ENCODE results near the gene THSD4.

The THSD4 gene

GRCh38 chr15:71489570-71489969, 374.3 kb downstream of the THSD4 start:
- no peak for TF ChIP-seq EZH2 (IDR thresholded peaks at IDR 0.05)
- TF ChIP-seq POLR2AphosphoS5 (IDR thresholded peaks at IDR 0.05; ENCODE audit: borderline replicate concordance, low read depth, low read length) = no peak
- TF ChIP-seq FOXP2 (optimal IDR thresholded peaks at IDR 0.05; ENCODE audit: control extremely low read depth, extremely low read length, insufficient read depth) = no peak
- no peaks in the 10 kb centered on the region for H3K36me3 ChIP-seq (ENCODE audit: insufficient read depth, low read length)

DNA sequence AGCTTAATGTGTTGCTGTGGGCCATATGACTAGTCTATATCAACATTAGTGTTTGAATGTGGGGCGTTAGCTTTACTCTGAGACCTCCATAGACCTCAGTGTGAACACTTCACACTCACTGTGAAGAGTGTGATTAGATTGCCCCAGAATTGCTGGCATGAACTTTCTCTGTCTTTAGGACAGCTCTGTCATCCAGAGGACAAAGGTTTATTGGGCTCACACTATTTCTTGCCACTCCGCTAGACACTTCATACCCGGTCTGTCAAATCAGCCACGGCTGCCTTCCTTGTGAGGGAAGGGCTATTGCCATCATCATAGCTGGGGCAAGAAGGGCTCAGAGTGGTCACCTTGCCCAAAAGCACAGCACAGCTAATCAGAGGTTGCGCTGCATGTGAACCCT, 378.3 kb downstream of the THSD4 start:
- no peak overlapping the region for H3K27ac ChIP-seq
- no peak overlapping the region for H3K4me3 ChIP-seq
- DNase-seq (ENCODE audit: low read depth, low spot score) = no peak
- TF ChIP-seq FOXP2 (optimal IDR thresholded peaks at IDR 0.05; ENCODE audit: control extremely low read depth, extremely low read length, insufficient read depth) (no peak), EZH2 (IDR thresholded peaks at IDR 0.05) (no peak), POLR2AphosphoS5 (IDR thresholded peaks at IDR 0.05; ENCODE audit: borderline replicate concordance, low read depth, low read length) (no peak)
- no peak overlapping the region for H3K9ac ChIP-seq (ENCODE audit: insufficient read length)
- H3K36me3 ChIP-seq (ENCODE audit: insufficient read depth, low read length) = no peaks in the 10 kb centered on the region
- no peaks in the 10 kb centered on the region for H3K9me3 ChIP-seq (ENCODE audit: low read depth, low read length)

More at GRCh38 chr15:71489570-71489969, 374.3 kb downstream of the THSD4 start:
- Histone ChIP-seq H3K9me3 (ENCODE audit: low read depth, low read length) (no peaks in the 10 kb centered on the region), H3K9ac (ENCODE audit: insufficient read length) (no peak overlapping the region), H3K4me3 (no peak overlapping the region), H3K27ac (no peak overlapping the region)
- no peak for DNase-seq (ENCODE audit: low read depth, low spot score)

- TF ChIP-seq EZH2 (IDR thresholded peaks at IDR 0.05) (no peak), POLR2AphosphoS5 (IDR thresholded peaks at IDR 0.05; ENCODE audit: borderline replicate concordance, low read depth, low read length) (no peak), FOXP2 (optimal IDR thresholded peaks at IDR 0.05; ENCODE audit: control extremely low read depth, extremely low read length, insufficient read depth) (no peak)
- H3K27ac ChIP-seq = no peak overlapping the region
- DNase-seq (ENCODE audit: low read depth, low spot score) = no peak
- no peak overlapping the region for H3K9ac ChIP-seq (ENCODE audit: insufficient read length)
- H3K4me3 ChIP-seq = no peak overlapping the region
- no peaks in the 10 kb centered on the region for H3K36me3 ChIP-seq (ENCODE audit: insufficient read depth, low read length)
- H3K9me3 ChIP-seq (ENCODE audit: low read depth, low read length) = no peaks in the 10 kb centered on the region
Measured at GRCh38 chr15:71494563-71495397, 379.5 kb downstream of the THSD4 start.

GRCh38 chr15:71495398-71495780, 380.1 kb downstream of the THSD4 start:
- Histone ChIP-seq H3K9me3 (ENCODE audit: low read depth, low read length) (no peaks in the 10 kb centered on the region), H3K4me3 (no peak overlapping the region), H3K36me3 (ENCODE audit: insufficient read depth, low read length) (no peaks in the 10 kb centered on the region), H3K9ac (ENCODE audit: insufficient read length) (no peak overlapping the region), H3K27ac (no peak overlapping the region)
- no peak for DNase-seq (ENCODE audit: low read depth, low spot score)
- TF ChIP-seq FOXP2 (optimal IDR thresholded peaks at IDR 0.05; ENCODE audit: control extremely low read depth, extremely low read length, insufficient read depth) (no peak), EZH2 (IDR thresholded peaks at IDR 0.05) (no peak), POLR2AphosphoS5 (IDR thresholded peaks at IDR 0.05; ENCODE audit: borderline replicate concordance, low read depth, low read length) (no peak)

GRCh38 chr15:71496336-71496955, 381.2 kb downstream of the THSD4 start:
- Histone ChIP-seq H3K27ac (no peak overlapping the region), H3K9me3 (ENCODE audit: low read depth, low read length) (no peaks in the 10 kb centered on the region), H3K9ac (ENCODE audit: insufficient read length) (no peak overlapping the region), H3K4me3 (no peak overlapping the region), H3K36me3 (ENCODE audit: insufficient read depth, low read length) (no peaks in the 10 kb centered on the region)
- DNase-seq (ENCODE audit: low read depth, low spot score) = no peak
- TF ChIP-seq EZH2 (IDR thresholded peaks at IDR 0.05) (no peak), FOXP2 (optimal IDR thresholded peaks at IDR 0.05; ENCODE audit: control extremely low read depth, extremely low read length, insufficient read depth) (no peak), POLR2AphosphoS5 (IDR thresholded peaks at IDR 0.05; ENCODE audit: borderline replicate concordance, low read depth, low read length) (no peak)

- DNase-seq (ENCODE audit: low read depth, low spot score) = no peak
- H3K9ac ChIP-seq (ENCODE audit: insufficient read length) = no peak overlapping the region
- H3K4me3 ChIP-seq = no peak overlapping the region
- H3K27ac ChIP-seq = no peak overlapping the region
- H3K36me3 ChIP-seq (ENCODE audit: insufficient read depth, low read length) = no peaks in the 10 kb centered on the region
- no peaks in the 10 kb centered on the region for H3K9me3 ChIP-seq (ENCODE audit: low read depth, low read length)
- no peak for TF ChIP-seq FOXP2 (optimal IDR thresholded peaks at IDR 0.05; ENCODE audit: control extremely low read depth, extremely low read length, insufficient read depth)
- no peak for TF ChIP-seq POLR2AphosphoS5 (IDR thresholded peaks at IDR 0.05; ENCODE audit: borderline replicate concordance, low read depth, low read length)
- no peak for TF ChIP-seq EZH2 (IDR thresholded peaks at IDR 0.05)
Measured at GRCh38 chr15:71501344-71502076, 386.2 kb downstream of the THSD4 start.

DNA sequence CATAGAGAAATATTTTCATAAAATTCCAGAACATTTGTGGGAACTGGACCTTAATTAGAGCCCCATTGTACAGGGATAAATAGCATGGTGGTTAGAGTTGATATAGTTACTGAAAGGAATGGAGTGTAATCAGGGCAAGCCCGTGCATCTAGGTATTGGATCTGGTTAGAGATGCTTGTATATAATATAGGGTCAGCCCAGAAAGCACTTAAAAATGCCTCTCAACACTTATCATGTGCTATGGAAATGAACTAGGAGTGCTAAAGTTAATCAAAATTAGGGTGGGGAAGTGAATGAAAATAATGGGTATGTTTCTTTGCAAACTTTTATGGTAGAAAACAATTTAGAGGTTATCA, 386.8 kb downstream of the THSD4 start:
- Histone ChIP-seq H3K36me3 (ENCODE audit: insufficient read depth, low read length) (no peaks in the 10 kb centered on the region), H3K9ac (ENCODE audit: insufficient read length) (no peak overlapping the region), H3K9me3 (ENCODE audit: low read depth, low read length) (no peaks in the 10 kb centered on the region), H3K27ac (no peak overlapping the region), H3K4me3 (no peak overlapping the region)
- no peak for DNase-seq (ENCODE audit: low read depth, low spot score)
- no peak for TF ChIP-seq EZH2 (IDR thresholded peaks at IDR 0.05)
- no peak for TF ChIP-seq POLR2AphosphoS5 (IDR thresholded peaks at IDR 0.05; ENCODE audit: borderline replicate concordance, low read depth, low read length)
- no peak for TF ChIP-seq FOXP2 (optimal IDR thresholded peaks at IDR 0.05; ENCODE audit: control extremely low read depth, extremely low read length, insufficient read depth)

GRCh38 chr15:71505962-71506361, 390.7 kb downstream of the THSD4 start:
- Histone ChIP-seq H3K9ac (ENCODE audit: insufficient read length) (no peak overlapping the region), H3K9me3 (ENCODE audit: low read depth, low read length) (no peaks in the 10 kb centered on the region), H3K4me3 (no peak overlapping the region), H3K27ac (no peak overlapping the region), H3K36me3 (ENCODE audit: insufficient read depth, low read length) (no peaks in the 10 kb centered on the region)
- DNase-seq (ENCODE audit: low read depth, low spot score) = no peak
- TF ChIP-seq EZH2 (IDR thresholded peaks at IDR 0.05) (no peak), FOXP2 (optimal IDR thresholded peaks at IDR 0.05; ENCODE audit: control extremely low read depth, extremely low read length, insufficient read depth) (no peak), POLR2AphosphoS5 (IDR thresholded peaks at IDR 0.05; ENCODE audit: borderline replicate concordance, low read depth, low read length) (no peak)

Data from SK-N-MC (cell line).